Suprapubic skin (tissue), 4 donors: ENCODE measurements around the gene ASXL3. TPM values are rescaled to one million over a fixed set of nuclear protein-coding genes. Genes with fewer than 3 reads are reported as not detected.

Source experiments
- DNase-seq, 2 donors: peaks; one replicate each; pipeline ENCODE4 v3.0.0-alpha.2; 2019; ENCODE audit warnings: low spot score in 2 of 2
- H3K27ac ChIP-seq: fragments of 200-600 bp; sonication (generic); one replicate; pipeline ENCODE4 v1.5.1; 2019
- H3K27me3 ChIP-seq: fragments of 200-600 bp; sonication (generic); one replicate; pipeline ENCODE4 v1.5.1; 2019
- H3K36me3 ChIP-seq: fragments of 200-600 bp; sonication (generic); one replicate; pipeline ENCODE4 v1.5.1; 2019
- H3K4me1 ChIP-seq: fragments of 200-600 bp; sonication (generic); one replicate; pipeline ENCODE4 v1.5.1; 2019
- H3K4me3 ChIP-seq: fragments of 200-600 bp; sonication (generic); one replicate; pipeline ENCODE4 v1.5.1; 2019; ENCODE audit warnings: mild to moderate bottlenecking
- H3K9me3 ChIP-seq: fragments of 200-600 bp; sonication (generic); one replicate; pipeline ENCODE4 v1.5.1; 2019
- CTCF ChIP-seq, 2 donors: fragments of 200-600 bp in 1 of 2; fragments of 450-650 bp in 1 of 2; sonication (generic) in 1 of 2; IDR thresholded peaks; one replicate each; pipeline ENCODE4 v1.5.1; 2016 to 2019; ENCODE audit warnings: antibody characterized with exemption in 2 of 2, mild to moderate bottlenecking in 1 of 2, moderate library complexity in 1 of 2
- EP300 ChIP-seq: sonication (generic); formaldehyde crosslinking; IDR thresholded peaks from one replicate; pipeline ENCODE4 v1.6.1; 2017; ENCODE audit warnings: antibody characterized with exemption
- POLR2A ChIP-seq, 2 donors: fragments of 450-650 bp; IDR thresholded peaks; one replicate each; pipeline ENCODE4 v1.6.1; 2017; ENCODE audit warnings: antibody characterized with exemption in 2 of 2, mild to moderate bottlenecking in 2 of 2, moderate library complexity in 2 of 2
- POLR2AphosphoS5 ChIP-seq, 3 donors: sonication (generic); formaldehyde crosslinking; IDR thresholded peaks; one replicate each; pipeline ENCODE4 v1.6.1; 2017; ENCODE audit warnings: antibody characterized with exemption in 3 of 3
- WGBS: methylation state at CpG from one replicate; pipeline ENCODE4 v1.1.5; 2018; 5-methylcytosine and 5-hydroxymethylcytosine counted together
- total RNA-seq, 4 donors: library from RNA; depleted of rRNA; stranded (reverse); fragments of >200 nt; gene quantifications; one replicate each; pipeline ENCODE4 v1.1.0, GENCODE V29; 2016

ASXL3 gene
- total RNA-seq: 1 to 10 TPM in 2 of 4 donors, under 1 TPM in 2; 0.10 to 2.0 (median 0.70) TPM

- Histone ChIP-seq H3K36me3 (no peaks in the 10 kb centered on the region), H3K27me3 (peaks cover 31% of the 10 kb centered on the region), H3K27ac (peak within 1 kb of the TSS; percentile 77), H3K4me3 (peak within 1 kb of the TSS; percentile 61), H3K9me3 (no peaks in the 10 kb centered on the region), H3K4me1 (peaks cover 12% of the 10 kb centered on the region)
- 2% methylated on average over 18 of the region's 103 CpGs for WGBS
- DNase-seq: no peak
- TF ChIP-seq POLR2A (IDR thresholded peaks at IDR 0.05) (no peak), CTCF (IDR thresholded peaks at IDR 0.05) (no peak), EP300 (no peak), POLR2AphosphoS5 (IDR thresholded peaks at IDR 0.05) (peak in 1 of 3 donors; percentile 35)
Measured at GRCh38 chr18:33577685-33578517, at the start of gene ASXL3. TSS of gene ASXL3 (plus strand) at chr18:33578219. CDS start at chr18:33578632, 413 bp downstream.

GRCh38 chr18:33532978-33533377 is 45.0 kb upstream of the ASXL3 start:
- Histone ChIP-seq H3K4me1 (no peaks in the 10 kb centered on the region), H3K9me3 (no peaks in the 10 kb centered on the region), H3K27me3 (no peaks in the 10 kb centered on the region), H3K36me3 (no peaks in the 10 kb centered on the region), H3K4me3 (no peak overlapping the region), H3K27ac (no peak overlapping the region)
- WGBS: 49% methylated on average over 1 of the region's 1 CpG
- DNase-seq: no peak
- TF ChIP-seq EP300 (no peak), POLR2AphosphoS5 (IDR thresholded peaks at IDR 0.05) (no peak), POLR2A (IDR thresholded peaks at IDR 0.05) (no peak), CTCF (IDR thresholded peaks at IDR 0.05) (no peak)

GRCh38 chr18:33536904-33537303 is 41.1 kb upstream of the ASXL3 start:
- TF ChIP-seq POLR2A (IDR thresholded peaks at IDR 0.05) (no peak), CTCF (IDR thresholded peaks at IDR 0.05) (no peak), POLR2AphosphoS5 (IDR thresholded peaks at IDR 0.05) (no peak), EP300 (no peak)
- H3K4me3 ChIP-seq: no peak overlapping the region
- H3K9me3 ChIP-seq: no peaks in the 10 kb centered on the region
- H3K4me1 ChIP-seq: no peaks in the 10 kb centered on the region
- WGBS: 68% methylated on average over 1 of the region's 1 CpG
- H3K27me3 ChIP-seq: no peaks in the 10 kb centered on the region
- no peak overlapping the region for H3K27ac ChIP-seq
- no peaks in the 10 kb centered on the region for H3K36me3 ChIP-seq
- no peak for DNase-seq

GRCh38 chr18:33538418-33539042 is 39.5 kb upstream of the ASXL3 start:
- WGBS: 45% methylated on average over 6 of the region's 6 CpGs
- H3K4me3 ChIP-seq: no peak overlapping the region

More at GRCh38 chr18:33538418-33539042, 39.5 kb upstream of the ASXL3 start:
- Histone ChIP-seq H3K4me1 (no peaks in the 10 kb centered on the region), H3K36me3 (no peaks in the 10 kb centered on the region), H3K9me3 (no peaks in the 10 kb centered on the region), H3K27ac (no peak overlapping the region), H3K27me3 (no peaks in the 10 kb centered on the region)
- TF ChIP-seq POLR2A (IDR thresholded peaks at IDR 0.05): no peak
- no peak for TF ChIP-seq POLR2AphosphoS5 (IDR thresholded peaks at IDR 0.05)
- TF ChIP-seq CTCF (IDR thresholded peaks at IDR 0.05): no peak
- no peak for TF ChIP-seq EP300
- no peak for DNase-seq
